HCT116 (cell line): ENCODE results near the gene ARFGAP1. TPM values are rescaled to one million over a fixed set of nuclear protein-coding genes. Genes with fewer than 3 reads are reported as not detected.

Experiments used
- ATAC-seq: fragments of 200-7000 bp; cut with Tn5 transposase; 2 replicates; pipeline ENCODE4 v1.9.1; 2020; ENCODE audit warnings: mild to moderate bottlenecking, moderate library complexity
- BruUV-seq: library from RNA; stranded (reverse); fragments of 400-500 nt; replicated peaks from 2 replicates; lab custom pipeline; 2021; lab: Mats Ljungman, UMichigan
- CTCF ChIA-PET: fragments of 300-600 bp; sonication (Branson Sonifier 250); formaldehyde crosslinking; loops from one replicate; lab custom pipeline; 2021; ENCODE audit warnings: antibody characterized with exemption; lab: Charles Lee
- POLR2A ChIA-PET: fragments of 300-600, 350-600 bp; sonication (Branson Sonifier 250); formaldehyde crosslinking; loops from one replicate; lab custom pipeline; 2021; ENCODE audit warnings: antibody characterized with exemption; lab: Charles Lee
- RAD21 ChIA-PET, 2 experiments: fragments of 300-600 bp; sonication (Branson Sonifier 250); formaldehyde crosslinking; loops; one replicate each; lab custom pipeline; 2023; ENCODE audit warnings: low total read pairs in 2 of 2; ENCODE audit not compliant: uncharacterized antibody in 2 of 2, unreplicated experiment in 2 of 2, low non-redundant PET in 1 of 2; lab: Charles Lee
- DNase-seq: peaks from one replicate; pipeline ENCODE4 v3.0.0-alpha.2; 2010; ENCODE audit warnings: low read depth, low spot score
- H2AFZ ChIP-seq: fragments of 200-600 bp; shearing (Covaris generic), sonication (generic); 2 replicates; pipeline ENCODE4 v1.6.1; 2017; ENCODE audit warnings: low read depth, mixed run types, mixed read lengths, antibody characterized with exemption, low read length; ENCODE audit not compliant: poor library complexity, severe bottlenecking
- H3K27ac ChIP-seq: 2 replicates; pipeline ENCODE4 v1.5.1; 2012; ENCODE audit warnings: low read depth, low read length
- H3K27me3 ChIP-seq: fragments of 200-600 bp; sonication (generic); 2 replicates; pipeline ENCODE4 v1.6.1; 2016; ENCODE audit warnings: mixed run types, low read length, mixed read lengths; ENCODE audit not compliant: insufficient read depth
- H3K36me3 ChIP-seq, 2 experiments: fragments of 200-500 bp in 1 of 2; fragments of 200-600 bp in 1 of 2; sonication (Bioruptor generic) in 1 of 2; sonication (generic) in 1 of 2; 2 replicates each; pipeline versions ENCODE4 v1.5.1 to v1.6.1; 2014 to 2016; ENCODE audit warnings: low read length in 2 of 2, inconsistent platforms in 1 of 2, mixed read lengths in 1 of 2, mixed run types in 1 of 2; ENCODE audit not compliant: insufficient read depth in 2 of 2, control insufficient read depth in 1 of 2
- H3K4me1 ChIP-seq, 2 experiments: fragments of 200-600 bp in 1 of 2; sonication (generic) in 1 of 2; 2 replicates each; pipeline versions ENCODE4 v1.5.1 to v1.6.1; 2012 to 2017; ENCODE audit warnings: low read length in 2 of 2, inconsistent platforms in 1 of 2, mild to moderate bottlenecking in 1 of 2, mixed read lengths in 1 of 2, mixed run types in 1 of 2, moderate library complexity in 1 of 2; ENCODE audit not compliant: insufficient read depth in 2 of 2, control insufficient read depth in 1 of 2
- H3K4me2 ChIP-seq: fragments of 200-600 bp; sonication (generic); 2 replicates; pipeline ENCODE4 v1.6.1; 2017; ENCODE audit warnings: mixed run types, low read length, mixed read lengths
- H3K4me3 ChIP-seq, 2 experiments: fragments of 200-600 bp in 1 of 2; sonication (generic) in 1 of 2; replicated peaks in 1 of 2; 2 replicates each; pipeline ENCODE4 v1.5.1; 2011 to 2016; ENCODE audit warnings: low read length in 2 of 2, control low read depth in 1 of 2, low read depth in 1 of 2, mild to moderate bottlenecking in 1 of 2, mixed read lengths in 1 of 2, mixed run types in 1 of 2
- H3K79me2 ChIP-seq: fragments of 200-600 bp; sonication (generic); 2 replicates; pipeline ENCODE4 v1.6.1; 2017; ENCODE audit warnings: mild to moderate bottlenecking, mixed run types, low read length, moderate library complexity, mixed read lengths; ENCODE audit not compliant: insufficient read depth
- H3K9ac ChIP-seq: fragments of 200-600 bp; sonication (generic); 2 replicates; pipeline ENCODE4 v1.6.1; 2016; ENCODE audit warnings: low read length, mixed read lengths
- H3K9me2 ChIP-seq: fragments of 200-600 bp; sonication (generic), shearing (Covaris generic); 2 replicates; pipeline ENCODE4 v1.6.1; 2017; ENCODE audit warnings: mixed run types, mild to moderate bottlenecking, moderate library complexity; ENCODE audit not compliant: insufficient read depth
- H3K9me3 ChIP-seq, 2 experiments: fragments of 200-500 bp in 1 of 2; fragments of 200-600 bp in 1 of 2; sonication (Bioruptor generic) in 1 of 2; sonication (generic) in 1 of 2; 2 replicates each; pipeline ENCODE4 v1.6.1; 2014 to 2017; ENCODE audit warnings: low read length in 2 of 2, mixed read lengths in 2 of 2, inconsistent platforms in 1 of 2, low read depth in 1 of 2, mild to moderate bottlenecking in 1 of 2, mixed run types in 1 of 2, moderate library complexity in 1 of 2; ENCODE audit not compliant: control insufficient read depth in 1 of 2, insufficient read depth in 1 of 2
- H4K20me1 ChIP-seq: fragments of 200-600 bp; sonication (generic), shearing (Covaris generic); 2 replicates; pipeline ENCODE4 v1.6.1; 2017; ENCODE audit warnings: mixed run types, mild to moderate bottlenecking, moderate library complexity; ENCODE audit not compliant: insufficient read depth
- CBX3 ChIP-seq: IDR thresholded peaks from 2 replicates; pipeline ENCODE4 v1.6.1; 2012; ENCODE audit warnings: low read depth
- EGR1 ChIP-seq: IDR thresholded peaks from 2 replicates; pipeline ENCODE4 v1.6.1; 2012; ENCODE audit warnings: low read depth
- ELF1 ChIP-seq: IDR thresholded peaks from 2 replicates; pipeline ENCODE4 v1.6.1; 2012; ENCODE audit warnings: low read depth, borderline replicate concordance
- EZH2 ChIP-seq: fragments of 200-600 bp; sonication (generic); IDR thresholded peaks from 2 replicates; pipeline ENCODE4 v1.6.1; 2017; ENCODE audit warnings: antibody characterized with exemption, mixed run types
- FOSL1 ChIP-seq: IDR thresholded peaks from 2 replicates; pipeline ENCODE4 v1.6.1; 2012; ENCODE audit warnings: low read depth
- RAD21 ChIP-seq: IDR thresholded peaks from 2 replicates; pipeline ENCODE4 v1.6.1; 2012; ENCODE audit warnings: low read depth, mild to moderate bottlenecking
- SP1 ChIP-seq: IDR thresholded peaks from 2 replicates; pipeline ENCODE4 v1.6.1; 2012; ENCODE audit warnings: low read depth
- SRF ChIP-seq: IDR thresholded peaks from 2 replicates; pipeline ENCODE4 v1.6.1; 2012; ENCODE audit warnings: low read depth
- YY1 ChIP-seq: IDR thresholded peaks from 2 replicates; pipeline ENCODE4 v1.6.1; 2011; ENCODE audit warnings: low read length, low read depth, moderate library complexity, mild to moderate bottlenecking; ENCODE audit not compliant: insufficient replicate concordance; ENCODE audit errors: extremely low read depth
- ZFX ChIP-seq: fragments of 450-650 bp; IDR thresholded peaks from 2 replicates; pipeline ENCODE4 v1.6.1; 2017
- ZNF274 ChIP-seq: fragments of 200-500 bp; sonication (Bioruptor generic); IDR thresholded peaks from 2 replicates; pipeline ENCODE4 v1.6.1; 2014; ENCODE audit warnings: mild to moderate bottlenecking, low read depth, low read length, inconsistent platforms
- intact Hi-C: fragments of 100-400 bp; cut with micrococcal nuclease; formaldehyde crosslinking; loops from 2 replicates; pipeline ENCODE4 v1.10.0; 2022
- total RNA-seq: library from RNA; stranded (reverse); gene quantifications from one replicate; pipeline ENCODE4 v1.2.1, GENCODE V29; 2021; ENCODE audit not compliant: unreplicated experiment
- TF ChIP-seq, protein P1 (sequence below), 3 experiments: fragments of 200-600 bp in 1 of 3; sonication (generic) in 1 of 3; IDR thresholded peaks in 2 of 3; conservative IDR thresholded peaks in 1 of 3; 2 replicates each; pipeline ENCODE4 v1.5.1; 2012 to 2017; ENCODE audit warnings: low read depth in 2 of 3, low read length in 2 of 3, antibody characterized with exemption in 1 of 3, borderline replicate concordance in 1 of 3, control low read depth in 1 of 3, mild to moderate bottlenecking in 1 of 3, mixed read lengths in 1 of 3, mixed run types in 1 of 3, moderate library complexity in 1 of 3; ENCODE audit not compliant: insufficient read depth in 1 of 3
- TF ChIP-seq, protein P2 (sequence below): IDR thresholded peaks from 2 replicates; pipeline ENCODE4 v1.6.1; 2012; ENCODE audit warnings: low read depth

The ARFGAP1 gene
- total RNA-seq, 1 experiment from 2014 or later: 94.4 TPM

DNA sequence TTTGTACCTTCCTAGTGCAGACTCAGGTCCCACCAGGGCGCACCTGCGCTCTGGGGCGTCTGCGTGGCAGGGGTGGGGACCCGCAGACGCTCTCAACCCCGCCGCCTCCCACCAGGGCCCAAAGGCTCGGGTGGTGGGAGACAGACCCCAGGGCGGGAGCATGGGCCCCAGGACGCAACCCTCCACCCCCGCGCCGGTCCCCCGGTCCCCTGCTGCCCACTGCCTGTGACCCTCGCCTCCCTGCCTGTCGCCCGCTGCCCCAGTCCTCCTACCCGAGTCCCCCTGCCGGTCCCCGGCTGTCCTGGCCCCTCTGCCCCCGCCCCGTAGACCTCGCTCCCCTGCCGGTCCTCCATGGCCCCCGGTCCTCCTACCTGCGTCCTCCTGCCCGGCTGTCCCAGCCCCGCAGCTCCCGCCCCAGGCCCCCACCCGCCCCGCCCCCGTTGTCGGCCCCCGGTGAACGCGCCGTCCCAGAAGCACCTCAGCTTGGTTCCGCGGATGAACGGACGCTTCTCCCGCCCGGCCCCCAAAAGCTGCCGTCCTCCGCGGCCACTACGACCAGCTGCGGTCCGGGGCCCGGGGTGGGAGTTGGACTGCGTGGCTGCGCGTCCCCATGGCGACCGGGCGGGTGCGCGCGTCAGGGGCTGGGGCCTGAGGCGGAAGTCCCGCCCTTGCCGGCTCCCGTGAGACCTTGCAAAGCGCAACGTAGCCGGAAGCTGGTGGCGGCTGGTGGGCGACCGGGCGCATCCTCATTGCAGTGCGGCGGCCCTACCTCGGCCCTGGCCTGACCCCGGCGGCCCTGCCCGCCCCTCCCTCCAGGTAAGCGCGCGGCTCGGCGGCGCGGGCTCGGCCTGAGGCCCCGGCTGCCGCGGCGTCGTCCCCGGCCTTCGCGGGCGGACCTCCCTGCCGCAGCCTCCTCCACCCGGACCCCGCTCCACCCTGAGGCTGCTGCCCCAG is at the start of gene ARFGAP1 (continued):
- TF ChIP-seq YY1 (peak; percentile 44), CBX3 (no peak), EZH2 (no peak), FOSL1 (no peak), SP1 (no peak), ZNF274 (no peak), ELF1 (no peak; the same call in 1 of the 2 replicates)

DNA sequence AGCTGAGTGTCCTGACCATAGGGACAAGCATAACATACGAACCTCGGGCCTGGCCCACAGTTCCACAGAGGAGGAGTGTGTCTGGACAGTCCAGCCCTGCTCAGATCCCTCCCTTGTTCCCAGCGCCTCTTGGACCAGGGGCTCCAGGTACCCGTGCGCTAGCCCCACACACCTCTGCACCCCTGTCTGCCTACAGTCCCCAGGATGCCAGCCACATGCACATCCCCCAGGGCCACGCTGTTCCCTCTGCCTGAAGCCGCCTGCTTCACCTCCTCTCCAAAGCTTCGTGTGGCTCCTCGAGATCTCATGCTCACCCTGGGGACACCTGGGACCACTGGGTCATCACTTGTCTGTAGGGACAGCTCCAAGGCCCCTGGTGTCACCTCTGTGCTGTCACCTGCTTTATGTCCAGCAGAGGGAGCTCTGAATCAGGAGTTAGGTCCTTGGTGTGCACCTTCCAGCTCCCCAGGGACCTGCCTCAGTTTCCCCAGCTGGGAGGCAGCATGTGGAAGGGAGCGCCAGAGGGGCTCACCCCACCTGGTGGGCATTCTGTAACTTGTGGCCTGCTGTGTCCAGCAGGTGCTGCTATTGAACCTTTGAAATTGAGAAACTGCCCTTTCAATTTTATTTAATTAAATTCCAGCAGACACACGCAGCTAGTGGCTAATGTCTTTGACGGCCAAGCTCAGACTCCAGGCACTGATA is 49.3 kb upstream of the ARFGAP1 start:
- H3K9ac ChIP-seq: no peak overlapping the region

More for the DNA sequence above, 49.3 kb upstream of the ARFGAP1 start:
- TF ChIP-seq EGR1 (no peak), SP1 (no peak), RAD21 (peak; percentile 96), SRF (no peak), ZFX (no peak), ZNF274 (no peak)
- TF ChIP-seq, protein P1, sequence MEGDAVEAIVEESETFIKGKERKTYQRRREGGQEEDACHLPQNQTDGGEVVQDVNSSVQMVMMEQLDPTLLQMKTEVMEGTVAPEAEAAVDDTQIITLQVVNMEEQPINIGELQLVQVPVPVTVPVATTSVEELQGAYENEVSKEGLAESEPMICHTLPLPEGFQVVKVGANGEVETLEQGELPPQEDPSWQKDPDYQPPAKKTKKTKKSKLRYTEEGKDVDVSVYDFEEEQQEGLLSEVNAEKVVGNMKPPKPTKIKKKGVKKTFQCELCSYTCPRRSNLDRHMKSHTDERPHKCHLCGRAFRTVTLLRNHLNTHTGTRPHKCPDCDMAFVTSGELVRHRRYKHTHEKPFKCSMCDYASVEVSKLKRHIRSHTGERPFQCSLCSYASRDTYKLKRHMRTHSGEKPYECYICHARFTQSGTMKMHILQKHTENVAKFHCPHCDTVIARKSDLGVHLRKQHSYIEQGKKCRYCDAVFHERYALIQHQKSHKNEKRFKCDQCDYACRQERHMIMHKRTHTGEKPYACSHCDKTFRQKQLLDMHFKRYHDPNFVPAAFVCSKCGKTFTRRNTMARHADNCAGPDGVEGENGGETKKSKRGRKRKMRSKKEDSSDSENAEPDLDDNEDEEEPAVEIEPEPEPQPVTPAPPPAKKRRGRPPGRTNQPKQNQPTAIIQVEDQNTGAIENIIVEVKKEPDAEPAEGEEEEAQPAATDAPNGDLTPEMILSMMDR (IDR thresholded peaks at IDR 0.05 in 2 of 3, conservative IDR thresholded peaks at IDR 0.05 in 1 of 3; ENCODE audit: borderline replicate concordance in 1 of 3, insufficient read depth in 1 of 3, low read depth in 2 of 3, low read length in 2 of 3): peak; percentile 86 to 95 (median 88)
- TF ChIP-seq, protein P2, sequence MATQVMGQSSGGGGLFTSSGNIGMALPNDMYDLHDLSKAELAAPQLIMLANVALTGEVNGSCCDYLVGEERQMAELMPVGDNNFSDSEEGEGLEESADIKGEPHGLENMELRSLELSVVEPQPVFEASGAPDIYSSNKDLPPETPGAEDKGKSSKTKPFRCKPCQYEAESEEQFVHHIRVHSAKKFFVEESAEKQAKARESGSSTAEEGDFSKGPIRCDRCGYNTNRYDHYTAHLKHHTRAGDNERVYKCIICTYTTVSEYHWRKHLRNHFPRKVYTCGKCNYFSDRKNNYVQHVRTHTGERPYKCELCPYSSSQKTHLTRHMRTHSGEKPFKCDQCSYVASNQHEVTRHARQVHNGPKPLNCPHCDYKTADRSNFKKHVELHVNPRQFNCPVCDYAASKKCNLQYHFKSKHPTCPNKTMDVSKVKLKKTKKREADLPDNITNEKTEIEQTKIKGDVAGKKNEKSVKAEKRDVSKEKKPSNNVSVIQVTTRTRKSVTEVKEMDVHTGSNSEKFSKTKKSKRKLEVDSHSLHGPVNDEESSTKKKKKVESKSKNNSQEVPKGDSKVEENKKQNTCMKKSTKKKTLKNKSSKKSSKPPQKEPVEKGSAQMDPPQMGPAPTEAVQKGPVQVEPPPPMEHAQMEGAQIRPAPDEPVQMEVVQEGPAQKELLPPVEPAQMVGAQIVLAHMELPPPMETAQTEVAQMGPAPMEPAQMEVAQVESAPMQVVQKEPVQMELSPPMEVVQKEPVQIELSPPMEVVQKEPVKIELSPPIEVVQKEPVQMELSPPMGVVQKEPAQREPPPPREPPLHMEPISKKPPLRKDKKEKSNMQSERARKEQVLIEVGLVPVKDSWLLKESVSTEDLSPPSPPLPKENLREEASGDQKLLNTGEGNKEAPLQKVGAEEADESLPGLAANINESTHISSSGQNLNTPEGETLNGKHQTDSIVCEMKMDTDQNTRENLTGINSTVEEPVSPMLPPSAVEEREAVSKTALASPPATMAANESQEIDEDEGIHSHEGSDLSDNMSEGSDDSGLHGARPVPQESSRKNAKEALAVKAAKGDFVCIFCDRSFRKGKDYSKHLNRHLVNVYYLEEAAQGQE: no peak
- Histone ChIP-seq H3K9me3 (no peaks in the 10 kb centered on the region), H3K79me2 (no peaks in the 10 kb centered on the region), H3K4me3 (no peak overlapping the region), H3K9me2 (no peaks in the 10 kb centered on the region), H3K27ac (no peak overlapping the region), H3K4me2 (no peak overlapping the region), H3K27me3 (no peaks in the 10 kb centered on the region), H2AFZ (no peak overlapping the region), H4K20me1 (no peaks in the 10 kb centered on the region), H3K4me1 (peaks cover 15 to 28% of the 10 kb centered on the region in 2 experiments), H3K36me3 (no peaks in the 10 kb centered on the region)
- BruUV-seq: no TSS peak
- ChIA-PET CTCF (interaction anchor here (0.6 to 4.3 kb wide), 30 partner anchors 9 to 750 kb away, joined by 3 to 107 read pairs (median 6); partner anchors contain the start of genes ARFGAP1, BIRC7 and PTK6), POLR2A (interaction anchor here (1.5 to 2.0 kb wide), 5 partner anchors 8 to 49 kb away, joined by 3 to 11 read pairs (median 6); partner anchors contain the start of gene ARFGAP1), RAD21 (interaction anchor here (0.6 to 1.5 kb wide), 9 partner anchors 8 to 63 kb away, joined by 3 to 7 read pairs (median 3); no protein-coding TSS in a partner anchor)
- DNase-seq (no peak), ATAC-seq (peak; percentile 78)
- intact Hi-C loops: loop anchor here (1.0 to 2.0 kb wide), 2 partner anchors 28 to 68 kb away; no protein-coding TSS in a partner anchor
